ENCODE data around the gene APCDD1. TPM values are rescaled to one million over a fixed set of nuclear protein-coding genes. Genes with fewer than 3 reads are reported as not detected.
A peak's percentile ranks its signal among the peaks of the same experiment; 100 is the strongest.

Gene APCDD1
- total and polyA plus RNA-seq, 5 experiments from 2014 or later: not detected

GRCh38 chr18:10518595-10519255 is 64.3 kb downstream of the APCDD1 start:
- Mint-ChIP-seq H3K4me3 (no peak overlapping the region), H3K4me1 (peaks cover 0 to 8% (median 0%) of the 10 kb centered on the region in 4 donors), H3K9me3 (peaks cover 0 to 3% (median 0%) of the 10 kb centered on the region in 9 donors), H3K27ac (no peak overlapping the region), H3K36me3 (no peaks in the 10 kb centered on the region), H3K27me3 (peaks cover 16 to 51% (median 24%) of the 10 kb centered on the region in 5 donors)
- no peak for ATAC-seq
- no peak for DNase-seq
- POLR2A ChIA-PET: no interaction called here

GRCh38 chr18:10519366-10519765 is 64.9 kb downstream of the APCDD1 start:
- POLR2A ChIA-PET: no interaction called here
- peak overlapping the region in 1 of 10 donors; percentile 3 for H3K27ac Mint-ChIP-seq
- H3K4me1 Mint-ChIP-seq: peaks cover 0 to 10% (median 1%) of the 10 kb centered on the region in 4 donors
- H3K4me3 Mint-ChIP-seq: no peak overlapping the region
- peaks cover 0 to 3% (median 0%) of the 10 kb centered on the region in 9 donors for H3K9me3 Mint-ChIP-seq
- H3K27me3 Mint-ChIP-seq: peaks cover 14 to 44% (median 20%) of the 10 kb centered on the region in 5 donors
- no peak for ATAC-seq
- H3K36me3 Mint-ChIP-seq: no peaks in the 10 kb centered on the region
- DNase-seq: no peak

GRCh38 chr18:10519999-10520935 is 65.8 kb downstream of the APCDD1 start:
- peak; percentile 97 to 98 for ATAC-seq

GRCh38 chr18:10521566-10521965 is 67.1 kb downstream of the APCDD1 start:
- Mint-ChIP-seq H3K27me3 (peaks cover 12 to 30% (median 15%) of the 10 kb centered on the region in 5 donors), H3K4me1 (peaks cover 10 to 28% (median 15%) of the 10 kb centered on the region in 4 donors), H3K27ac (peak overlapping the region in 1 of 10 donors; percentile 75), H3K9me3 (peaks cover 0 to 3% (median 0%) of the 10 kb centered on the region in 9 donors), H3K36me3 (no peaks in the 10 kb centered on the region), H3K4me3 (no peak overlapping the region)
- ATAC-seq (no peak), DNase-seq (no peak)
- POLR2A ChIA-PET: no interaction called here

More at GRCh38 chr18:10519999-10520935, 65.8 kb downstream of the APCDD1 start:
- POLR2A ChIA-PET: no interaction called here
- H3K9me3 Mint-ChIP-seq: peaks cover 0 to 3% (median 0%) of the 10 kb centered on the region in 9 donors
- H3K27me3 Mint-ChIP-seq: peaks cover 14 to 43% (median 18%) of the 10 kb centered on the region in 5 donors
- H3K27ac Mint-ChIP-seq: no peak overlapping the region
- no peak overlapping the region for H3K4me3 Mint-ChIP-seq
- DNase-seq: peak; percentile 40 to 77 (median 56)
- no peaks in the 10 kb centered on the region for H3K36me3 Mint-ChIP-seq
- peaks cover 7 to 19% (median 10%) of the 10 kb centered on the region in 4 donors for H3K4me1 Mint-ChIP-seq

GRCh38 chr18:10522574-10522973 is 68.1 kb downstream of the APCDD1 start:
- Mint-ChIP-seq H3K27me3 (peaks cover 9 to 21% (median 12%) of the 10 kb centered on the region in 5 donors), H3K36me3 (no peaks in the 10 kb centered on the region), H3K4me3 (no peak overlapping the region), H3K9me3 (peaks cover 0 to 1% (median 0%) of the 10 kb centered on the region in 9 donors), H3K4me1 (peaks cover 15 to 36% (median 23%) of the 10 kb centered on the region in 4 donors), H3K27ac (no peak overlapping the region)
- POLR2A ChIA-PET: no interaction called here
- no peak for DNase-seq
- no peak for ATAC-seq

GRCh38 chr18:10523544-10523943 is 69.1 kb downstream of the APCDD1 start:
- Mint-ChIP-seq H3K36me3 (no peaks in the 10 kb centered on the region), H3K27me3 (peaks cover 5 to 12% (median 9%) of the 10 kb centered on the region in 5 donors), H3K4me3 (peak overlapping the region in 1 of 10 donors; percentile 8), H3K9me3 (no peaks in the 10 kb centered on the region), H3K4me1 (peaks cover 21 to 46% (median 32%) of the 10 kb centered on the region in 4 donors), H3K27ac (no peak overlapping the region)
- ATAC-seq: no peak
- POLR2A ChIA-PET: no interaction called here
- no peak for DNase-seq

GRCh38 chr18:10524507-10525370 is 70.3 kb downstream of the APCDD1 start:
- no peaks in the 10 kb centered on the region for H3K36me3 Mint-ChIP-seq
- H3K27me3 Mint-ChIP-seq: peaks cover 0 to 2% (median 0%) of the 10 kb centered on the region in 5 donors
- POLR2A ChIA-PET: interaction anchor here (0.9 to 1.3 kb wide), 2 partner anchors 11 to 612 kb away, joined by 3 to 9 read pairs; partner anchors contain the start of gene VAPA
- peaks cover 24 to 53% (median 40%) of the 10 kb centered on the region in 4 donors for H3K4me1 Mint-ChIP-seq
- H3K4me3 Mint-ChIP-seq: peak overlapping the region; percentile 94 to 99 (median 97)
- peak overlapping the region in 8 of 10 donors; percentile 11 to 98 (median 61) for H3K27ac Mint-ChIP-seq
- DNase-seq (no peak), ATAC-seq (no peak)
- no peaks in the 10 kb centered on the region for H3K9me3 Mint-ChIP-seq

- H3K4me3 Mint-ChIP-seq: peak overlapping the region; percentile 94 to 99 (median 97)
- no peak for DNase-seq
- POLR2A ChIA-PET: interaction anchor here (0.9 to 1.3 kb wide), 2 partner anchors 10 to 612 kb away, joined by 3 to 9 read pairs; partner anchors contain the start of gene VAPA
- peak overlapping the region in 8 of 10 donors; percentile 21 to 98 (median 97) for H3K27ac Mint-ChIP-seq
- no peaks in the 10 kb centered on the region for H3K9me3 Mint-ChIP-seq
- no peaks in the 10 kb centered on the region for H3K27me3 Mint-ChIP-seq
- H3K36me3 Mint-ChIP-seq: peaks cover 0 to 1% (median 0%) of the 10 kb centered on the region in 3 donors
- H3K4me1 Mint-ChIP-seq: peaks cover 28 to 54% (median 45%) of the 10 kb centered on the region in 4 donors
- ATAC-seq: no peak
Measured at GRCh38 chr18:10525371-10525691, 70.9 kb downstream of the APCDD1 start.

GRCh38 chr18:10525697-10526560 is 71.5 kb downstream of the APCDD1 start, which contains the start of gene NAPG:
TSS of gene NAPG (plus strand) at chr18:10526027. CDS start at chr18:10526103, 76 bp downstream.
- POLR2A ChIA-PET: interaction anchor here (0.9 to 1.3 kb wide), 2 partner anchors 10 to 613 kb away, joined by 3 to 9 read pairs; partner anchors contain the start of gene VAPA
- H3K36me3 Mint-ChIP-seq: peaks cover 0 to 6% (median 0%) of the 10 kb centered on the region in 3 donors
- peak within 1 kb of the TSS; percentile 94 to 99 (median 97) for H3K4me3 Mint-ChIP-seq
- peak; percentile 87 to 94 (median 90) for DNase-seq
- ATAC-seq: peak; percentile 90 to 91
- no peaks in the 10 kb centered on the region for H3K9me3 Mint-ChIP-seq
- H3K27me3 Mint-ChIP-seq: no peaks in the 10 kb centered on the region
- peaks cover 29 to 60% (median 51%) of the 10 kb centered on the region in 4 donors for H3K4me1 Mint-ChIP-seq
- H3K27ac Mint-ChIP-seq: peak within 1 kb of the TSS; percentile 94 to 98 (median 98)

GRCh38 chr18:10526561-10526949 is 72.1 kb downstream of the APCDD1 start:
- peaks cover 0 to 6% (median 0%) of the 10 kb centered on the region in 3 donors for H3K36me3 Mint-ChIP-seq
- H3K9me3 Mint-ChIP-seq: no peaks in the 10 kb centered on the region
- no peak for DNase-seq
- no peaks in the 10 kb centered on the region for H3K27me3 Mint-ChIP-seq
- H3K27ac Mint-ChIP-seq: peak overlapping the region; percentile 69 to 98 (median 96)
- H3K4me1 Mint-ChIP-seq: peaks cover 29 to 61% (median 52%) of the 10 kb centered on the region in 4 donors
- H3K4me3 Mint-ChIP-seq: peak overlapping the region; percentile 85 to 99 (median 94)
- ATAC-seq: no peak
- POLR2A ChIA-PET: no interaction called here

GRCh38 chr18:10528439-10528838 is 74.0 kb downstream of the APCDD1 start:
- ATAC-seq (no peak), DNase-seq (no peak)
- peak overlapping the region in 7 of 10 donors; percentile 15 to 77 (median 34) for H3K27ac Mint-ChIP-seq
- H3K4me3 Mint-ChIP-seq: peak overlapping the region in 8 of 10 donors; percentile 3 to 55 (median 18)
- no peaks in the 10 kb centered on the region for H3K27me3 Mint-ChIP-seq
- no peaks in the 10 kb centered on the region for H3K9me3 Mint-ChIP-seq
- POLR2A ChIA-PET: no interaction called here
- peaks cover 29 to 66% (median 52%) of the 10 kb centered on the region in 4 donors for H3K4me1 Mint-ChIP-seq
- H3K36me3 Mint-ChIP-seq: peaks cover 0 to 15% (median 0%) of the 10 kb centered on the region in 3 donors
